Fibroblast of lung (primary cell): ENCODE results near the gene CCNK.

Source experiments
- CTCF ChIP-seq, 2 donors: IDR thresholded peaks in 1 of 2; conservative IDR thresholded peaks in 1 of 2; 1 replicate in 1 of 2; 2 replicates in 1 of 2; pipeline ENCODE4 v1.5.1; 2011 to 2012; ENCODE audit warnings: low read length in 2 of 2, control low read depth in 1 of 2, inconsistent platforms in 1 of 2, low read depth in 1 of 2, mild to moderate bottlenecking in 1 of 2
- EZH2 ChIP-seq: IDR thresholded peaks from 2 replicates; pipeline ENCODE4 v1.5.1; 2012; ENCODE audit warnings: low read length, control low read depth, mild to moderate bottlenecking; ENCODE audit errors: missing control alignments

- no peak for TF ChIP-seq CTCF (conservative IDR thresholded peaks at IDR 0.05 in 1 of 2, IDR thresholded peaks at IDR 0.05 in 1 of 2; ENCODE audit: low read depth in 1 of 2, low read length in 2 of 2)
- no peak for TF ChIP-seq EZH2
Measured at GRCh38 chr14:99534863-99535262, 53.7 kb downstream of the CCNK start.
